Measurements from ENCODE around the gene UGT1A6. TPM values are rescaled to one million over a fixed set of nuclear protein-coding genes. Genes with fewer than 3 reads are reported as not detected.

Gene UGT1A6
- total RNA-seq, 4 donors from 2014 or later = 0.31 TPM; not detected in 3

DNA sequence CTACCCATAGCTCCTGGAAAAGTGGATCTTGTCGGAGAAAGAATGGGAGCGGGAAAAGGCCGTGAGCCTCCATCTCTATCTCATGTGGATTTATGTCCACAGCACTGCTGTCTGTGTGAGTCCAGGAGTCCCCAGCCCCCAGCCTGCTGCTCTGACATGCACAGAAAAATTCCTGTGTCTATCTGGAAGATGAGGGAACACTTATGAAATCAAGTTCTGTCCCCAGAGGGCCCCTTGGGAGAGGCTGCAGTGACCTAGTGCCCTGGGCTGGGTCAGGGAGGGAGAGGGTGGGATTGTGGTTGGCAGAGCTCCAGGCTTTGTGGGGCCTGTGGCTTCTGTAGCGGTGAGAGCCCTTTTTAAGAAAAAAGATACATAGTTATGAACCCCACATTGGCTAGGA is 124.1 kb downstream of the UGT1A6 start:
- TF ChIP-seq, protein P1, sequence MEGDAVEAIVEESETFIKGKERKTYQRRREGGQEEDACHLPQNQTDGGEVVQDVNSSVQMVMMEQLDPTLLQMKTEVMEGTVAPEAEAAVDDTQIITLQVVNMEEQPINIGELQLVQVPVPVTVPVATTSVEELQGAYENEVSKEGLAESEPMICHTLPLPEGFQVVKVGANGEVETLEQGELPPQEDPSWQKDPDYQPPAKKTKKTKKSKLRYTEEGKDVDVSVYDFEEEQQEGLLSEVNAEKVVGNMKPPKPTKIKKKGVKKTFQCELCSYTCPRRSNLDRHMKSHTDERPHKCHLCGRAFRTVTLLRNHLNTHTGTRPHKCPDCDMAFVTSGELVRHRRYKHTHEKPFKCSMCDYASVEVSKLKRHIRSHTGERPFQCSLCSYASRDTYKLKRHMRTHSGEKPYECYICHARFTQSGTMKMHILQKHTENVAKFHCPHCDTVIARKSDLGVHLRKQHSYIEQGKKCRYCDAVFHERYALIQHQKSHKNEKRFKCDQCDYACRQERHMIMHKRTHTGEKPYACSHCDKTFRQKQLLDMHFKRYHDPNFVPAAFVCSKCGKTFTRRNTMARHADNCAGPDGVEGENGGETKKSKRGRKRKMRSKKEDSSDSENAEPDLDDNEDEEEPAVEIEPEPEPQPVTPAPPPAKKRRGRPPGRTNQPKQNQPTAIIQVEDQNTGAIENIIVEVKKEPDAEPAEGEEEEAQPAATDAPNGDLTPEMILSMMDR (IDR thresholded peaks at IDR 0.05 in 4 of 5, conservative IDR thresholded peaks at IDR 0.05 in 1 of 5) = no peak
- TF ChIP-seq POLR2A (IDR thresholded peaks at IDR 0.05) = no peak
- no peaks in the 10 kb centered on the region for H3K4me1 ChIP-seq
- no peak overlapping the region for H3K27ac ChIP-seq
- H3K4me3 ChIP-seq = no peak overlapping the region
- no peaks in the 10 kb centered on the region for H3K36me3 ChIP-seq
- no peaks in the 10 kb centered on the region for H3K9me3 ChIP-seq
- intact Hi-C loops (cut with DNase I; ENCODE audit: low total_unique reads) = no loop called here
- ATAC-seq (no peak), DNase-seq (no peak)
- in situ Hi-C loops (cut with MboI; ENCODE audit: low sequenced_read_pairs in 4 of 4) = no loop called here
- no peaks in the 10 kb centered on the region for H3K27me3 ChIP-seq

DNA sequence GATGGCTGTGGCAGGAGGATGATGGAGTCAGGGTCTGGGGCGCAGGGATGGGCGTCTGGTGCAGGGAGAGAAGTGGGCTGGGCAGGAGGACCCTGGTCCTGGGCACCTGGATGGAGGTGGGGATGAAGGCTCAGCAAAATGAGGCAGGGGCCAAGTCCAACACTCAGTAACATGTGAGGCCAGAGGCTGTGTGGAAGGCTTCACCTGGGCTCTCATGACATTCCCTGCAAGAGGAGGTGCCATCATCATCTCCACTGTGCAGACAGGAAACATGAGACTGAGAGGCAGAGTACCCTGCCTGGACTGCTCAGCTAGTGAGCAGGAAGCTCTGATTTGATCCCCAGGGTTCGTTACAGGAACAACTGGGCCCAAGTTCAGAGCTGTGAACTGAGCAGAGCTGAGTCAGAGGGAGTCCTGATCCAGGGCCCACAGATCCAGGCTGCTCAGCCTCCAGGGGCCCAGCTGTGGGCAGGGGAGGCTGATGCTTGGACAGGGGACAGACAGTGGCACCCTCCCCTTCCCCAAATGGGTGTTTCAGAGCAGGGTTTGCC is 124.7 kb downstream of the UGT1A6 start:
- DNase-seq = no peak
- TF ChIP-seq POLR2A (IDR thresholded peaks at IDR 0.05) = no peak
- TF ChIP-seq, protein P1 (IDR thresholded peaks at IDR 0.05 in 4 of 5, conservative IDR thresholded peaks at IDR 0.05 in 1 of 5) = no peak
- Histone ChIP-seq H3K36me3 (no peaks in the 10 kb centered on the region), H3K27me3 (no peaks in the 10 kb centered on the region), H3K4me3 (no peak overlapping the region), H3K27ac (no peak overlapping the region), H3K9me3 (no peaks in the 10 kb centered on the region), H3K4me1 (no peaks in the 10 kb centered on the region)
- intact Hi-C loops (cut with DNase I; ENCODE audit: low total_unique reads) = no loop called here
- in situ Hi-C loops (cut with MboI; ENCODE audit: low sequenced_read_pairs in 4 of 4) = no loop called here
- ATAC-seq = no peak

DNA sequence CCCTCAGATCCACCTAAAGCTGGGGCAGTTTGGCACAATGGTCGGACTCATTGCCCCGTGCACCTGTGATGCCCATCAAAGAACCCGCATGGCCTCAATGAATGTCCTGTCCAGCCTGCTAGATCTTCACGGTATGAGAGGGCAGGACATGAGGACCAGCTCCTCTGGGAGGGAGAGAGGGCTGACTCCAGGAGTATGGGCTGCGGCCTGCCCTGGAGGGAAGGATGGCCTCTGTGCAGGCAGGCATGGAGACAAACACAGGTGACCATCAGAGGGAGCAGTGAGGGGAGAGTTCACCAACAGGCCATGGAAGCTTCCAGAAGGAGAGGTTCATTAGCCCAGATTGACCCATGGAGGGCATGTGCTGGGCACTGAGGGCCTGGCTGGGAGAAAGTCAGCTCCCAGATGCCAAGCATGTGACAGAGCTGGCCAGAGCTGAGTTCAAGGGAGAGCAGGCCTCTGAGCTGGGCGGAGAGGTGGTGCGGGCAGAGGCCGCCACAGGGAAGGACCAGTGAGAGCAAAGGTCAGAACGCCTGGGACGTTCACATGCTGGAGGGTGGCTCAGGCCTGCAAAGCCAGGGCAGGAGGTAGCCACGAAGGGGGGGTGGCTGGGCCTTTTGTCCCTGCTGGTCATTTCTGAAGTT is 125.4 kb downstream of the UGT1A6 start:
- intact Hi-C loops (cut with DNase I; ENCODE audit: low total_unique reads) = no loop called here
- H3K9me3 ChIP-seq = no peaks in the 10 kb centered on the region
- TF ChIP-seq, protein P1 (IDR thresholded peaks at IDR 0.05 in 4 of 5, conservative IDR thresholded peaks at IDR 0.05 in 1 of 5) = no peak
- no peak for TF ChIP-seq POLR2A (IDR thresholded peaks at IDR 0.05)
- H3K4me3 ChIP-seq = no peak overlapping the region
- H3K27me3 ChIP-seq = no peaks in the 10 kb centered on the region
- no peaks in the 10 kb centered on the region for H3K36me3 ChIP-seq
- ATAC-seq = no peak
- no peak for DNase-seq
- no peaks in the 10 kb centered on the region for H3K4me1 ChIP-seq
- no peak overlapping the region for H3K27ac ChIP-seq
- in situ Hi-C loops (cut with MboI; ENCODE audit: low sequenced_read_pairs in 4 of 4) = no loop called here

DNA sequence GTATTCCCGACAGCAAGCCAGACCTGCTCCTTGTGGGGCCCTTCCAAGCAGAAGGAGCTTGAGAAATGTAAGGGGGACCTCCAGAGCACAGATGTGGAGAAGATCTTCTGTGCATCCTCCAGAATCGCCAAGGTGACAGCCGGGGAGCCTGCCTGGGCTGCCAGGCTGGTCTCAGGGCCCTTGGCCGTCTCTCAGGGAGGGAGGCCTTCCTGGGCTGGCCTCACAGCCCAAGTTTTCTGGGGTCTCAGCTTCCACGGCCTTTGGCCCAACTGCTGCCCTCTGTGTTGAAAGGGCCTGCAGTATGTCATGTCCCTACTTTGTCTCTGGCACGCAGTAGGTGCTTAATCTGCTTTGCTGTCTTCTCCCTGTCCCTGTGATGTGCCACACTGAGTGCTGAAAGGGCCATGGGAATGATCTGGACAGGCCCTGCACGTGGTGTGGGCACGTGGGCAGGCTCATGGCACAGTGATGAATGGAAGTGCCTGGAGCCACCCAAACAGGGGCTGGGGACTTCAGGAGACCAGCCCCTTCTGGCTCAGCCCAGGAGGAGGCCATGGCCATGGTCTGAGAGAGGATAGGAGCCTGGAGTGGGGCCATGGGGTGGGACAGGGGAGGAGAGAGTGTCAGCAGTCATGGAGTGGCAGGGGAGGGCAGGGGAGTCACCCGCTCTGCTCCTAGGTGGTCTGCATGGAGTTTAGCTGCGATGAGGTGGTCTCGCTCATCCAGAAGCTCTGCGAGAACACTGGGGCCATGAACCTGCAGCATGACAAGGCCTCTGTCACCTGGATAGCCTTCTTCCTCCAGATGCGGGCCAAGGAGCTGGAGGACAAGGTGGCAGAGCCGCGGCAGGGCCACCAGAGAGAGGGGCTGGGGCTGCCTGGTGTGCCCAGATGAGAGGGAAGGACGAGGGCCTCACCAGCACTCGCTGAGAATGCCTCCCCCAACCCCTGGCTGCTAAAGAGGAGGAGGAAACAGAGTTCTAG is 126.2 kb downstream of the UGT1A6 start:
- intact Hi-C loops (cut with DNase I; ENCODE audit: low total_unique reads) (no loop called here), in situ Hi-C loops (cut with MboI; ENCODE audit: low sequenced_read_pairs in 4 of 4) (no loop called here)
- Histone ChIP-seq H3K36me3 (no peaks in the 10 kb centered on the region), H3K4me1 (no peaks in the 10 kb centered on the region), H3K27me3 (no peaks in the 10 kb centered on the region), H3K4me3 (no peak overlapping the region), H3K27ac (no peak overlapping the region), H3K9me3 (no peaks in the 10 kb centered on the region)
- DNase-seq (no peak), ATAC-seq (no peak)
- TF ChIP-seq, protein P1 (IDR thresholded peaks at IDR 0.05 in 4 of 5, conservative IDR thresholded peaks at IDR 0.05 in 1 of 5) = no peak
- no peak for TF ChIP-seq POLR2A (IDR thresholded peaks at IDR 0.05)
